Measurements from ENCODE around the gene PARP12.

GRCh38 chr7:140003913-140004382 lies 58.8 kb downstream of the PARP12 start:
- TF ChIP-seq CTCF (IDR thresholded peaks at IDR 0.05) (peak; percentile 73), EZH2 (IDR thresholded peaks at IDR 0.05) (no peak), EZH2phosphoT487 (IDR thresholded peaks at IDR 0.05) (no peak)

Data from neural progenitor cell (in vitro differentiated cells).